ENCODE results near the gene PSMD6. TPM values are rescaled to one million over a fixed set of nuclear protein-coding genes. Genes with fewer than 3 reads are reported as not detected.

The PSMD6 gene
- total and polyA plus RNA-seq, 7 experiments from 2014 or later: 63.4 to 134 (median 89.2) TPM

DNA sequence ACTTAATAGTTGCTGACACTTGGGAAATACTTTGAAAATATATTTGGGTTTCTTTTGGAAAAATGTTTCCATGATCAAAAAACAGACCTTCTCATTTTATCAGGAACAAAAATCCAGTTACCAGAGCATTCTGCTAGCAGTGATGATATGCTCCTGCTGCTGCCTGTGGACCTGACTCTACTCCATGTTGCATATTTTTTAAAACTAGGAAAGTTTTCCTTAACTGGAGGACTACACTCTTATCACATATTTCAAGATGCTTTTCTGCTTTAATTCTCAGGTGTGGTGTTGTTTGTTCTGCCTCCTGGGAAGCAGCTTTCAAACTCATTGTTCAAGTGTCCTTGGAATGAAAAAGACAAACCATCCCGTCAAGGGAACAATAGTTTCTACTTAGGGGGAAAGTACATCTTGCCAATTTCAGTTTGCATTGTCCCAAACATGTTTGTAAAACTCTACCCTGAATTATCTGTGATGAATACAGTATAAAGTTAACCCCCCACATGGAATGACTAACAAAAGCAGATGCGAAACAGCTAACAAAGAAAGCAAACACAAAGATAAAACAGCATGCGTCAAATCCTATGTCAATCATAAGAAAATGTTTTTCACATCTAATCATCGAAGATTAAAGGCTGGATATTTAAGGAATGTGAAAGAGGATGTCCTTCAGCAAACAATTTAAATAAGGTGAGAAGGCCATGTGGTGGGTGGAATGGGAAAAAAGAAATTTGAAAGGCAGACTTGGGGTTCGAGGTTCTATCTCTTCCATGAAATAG is 40.1 kb upstream of the PSMD6 start:
- Mint-ChIP-seq H3K36me3 (no peaks in the 10 kb centered on the region), H3K27me3 (peaks cover 23 to 46% (median 32%) of the 10 kb centered on the region in 5 donors), H3K27ac (no peak overlapping the region), H3K4me3 (no peak overlapping the region), H3K4me1 (no peaks in the 10 kb centered on the region), H3K9me3 (peaks cover 0 to 4% (median 0%) of the 10 kb centered on the region in 11 donors)
- intact Hi-C loops (cut with micrococcal nuclease): no loop called here
- Histone ChIP-seq H3K9me3 (ENCODE audit: control insufficient read depth in 2 of 3, low read length in 3 of 3) (no peaks in the 10 kb centered on the region), H3K4me1 (ENCODE audit: control insufficient read depth in 2 of 2, insufficient read depth in 2 of 2, low read length in 2 of 2) (no peaks in the 10 kb centered on the region), H3K27ac (ENCODE audit: low read depth, low read length) (no peak overlapping the region), H3K4me3 (ENCODE audit: low read length) (no peak overlapping the region), H3K27me3 (ENCODE audit: control insufficient read depth in 2 of 2, insufficient read depth in 2 of 2, low read length in 2 of 2) (no peaks in the 10 kb centered on the region), H3K36me3 (ENCODE audit: control insufficient read depth in 2 of 3, insufficient read depth in 3 of 3, low read length in 3 of 3) (no peaks in the 10 kb centered on the region)
- no peak for ATAC-seq
- ChIA-PET POLR2A (no interaction called here), CTCF (no interaction called here)
- DNase-seq: no peak

GRCh38 chr3:64061628-64062027 is 38.3 kb upstream of the PSMD6 start:
- Histone ChIP-seq H3K4me3 (ENCODE audit: low read length) (no peak overlapping the region), H3K27me3 (ENCODE audit: control insufficient read depth in 2 of 2, insufficient read depth in 2 of 2, low read length in 2 of 2) (no peaks in the 10 kb centered on the region), H3K36me3 (ENCODE audit: control insufficient read depth in 2 of 3, insufficient read depth in 3 of 3, low read length in 3 of 3) (no peaks in the 10 kb centered on the region), H3K9me3 (ENCODE audit: control insufficient read depth in 2 of 3, low read length in 3 of 3) (no peaks in the 10 kb centered on the region), H3K4me1 (ENCODE audit: control insufficient read depth in 2 of 2, insufficient read depth in 2 of 2, low read length in 2 of 2) (no peaks in the 10 kb centered on the region), H3K27ac (ENCODE audit: low read depth, low read length) (no peak overlapping the region)
- no peaks in the 10 kb centered on the region for H3K4me1 Mint-ChIP-seq
- H3K9me3 Mint-ChIP-seq: no peaks in the 10 kb centered on the region
- no peak for ATAC-seq
- H3K36me3 Mint-ChIP-seq: no peaks in the 10 kb centered on the region
- H3K4me3 Mint-ChIP-seq: no peak overlapping the region
- peaks cover 26 to 55% (median 40%) of the 10 kb centered on the region in 5 donors for H3K27me3 Mint-ChIP-seq
- ChIA-PET POLR2A (no interaction called here), CTCF (no interaction called here)
- intact Hi-C loops (cut with micrococcal nuclease): no loop called here
- DNase-seq: no peak
- H3K27ac Mint-ChIP-seq: no peak overlapping the region

- no peak for DNase-seq
- no peak overlapping the region for H3K4me3 Mint-ChIP-seq
Observed at GRCh38 chr3:64059484-64060175, 36.3 kb upstream of the PSMD6 start.

DNA sequence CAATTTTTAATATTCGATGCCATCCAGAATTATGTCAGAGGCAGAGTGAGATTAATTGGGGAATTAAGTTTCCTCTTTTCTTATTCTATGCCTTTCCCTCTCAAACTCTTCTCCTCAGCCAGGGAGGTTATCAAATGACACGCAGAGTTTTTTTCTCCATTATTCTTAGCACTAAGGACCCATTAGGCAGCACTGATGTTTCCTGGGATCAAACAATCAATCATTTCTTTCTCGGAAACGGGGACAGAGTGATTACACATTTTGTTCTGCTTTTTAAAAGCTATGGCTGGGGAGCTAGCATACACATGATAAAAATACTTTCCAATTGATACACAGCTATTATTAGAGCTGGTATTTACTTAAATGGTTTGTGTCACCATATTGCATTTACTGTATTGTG is 35.3 kb upstream of the PSMD6 start:
- Histone ChIP-seq H3K27ac (ENCODE audit: low read depth, low read length) (no peak overlapping the region), H3K36me3 (ENCODE audit: control insufficient read depth in 2 of 3, insufficient read depth in 3 of 3, low read length in 3 of 3) (no peaks in the 10 kb centered on the region), H3K4me1 (ENCODE audit: control insufficient read depth in 2 of 2, insufficient read depth in 2 of 2, low read length in 2 of 2) (no peaks in the 10 kb centered on the region), H3K4me3 (ENCODE audit: low read length) (no peak overlapping the region), H3K9me3 (ENCODE audit: control insufficient read depth in 2 of 3, low read length in 3 of 3) (no peaks in the 10 kb centered on the region), H3K27me3 (ENCODE audit: control insufficient read depth in 2 of 2, insufficient read depth in 2 of 2, low read length in 2 of 2) (no peaks in the 10 kb centered on the region)
- intact Hi-C loops (cut with micrococcal nuclease): no loop called here
- H3K4me1 Mint-ChIP-seq: no peaks in the 10 kb centered on the region
- DNase-seq (no peak), ATAC-seq (no peak)
- ChIA-PET CTCF (no interaction called here), POLR2A (no interaction called here)
- H3K27ac Mint-ChIP-seq: no peak overlapping the region
- no peaks in the 10 kb centered on the region for H3K36me3 Mint-ChIP-seq
- H3K27me3 Mint-ChIP-seq: peaks cover 19 to 61% (median 37%) of the 10 kb centered on the region in 5 donors
- H3K4me3 Mint-ChIP-seq: no peak overlapping the region
- peaks cover 0 to 2% (median 0%) of the 10 kb centered on the region in 11 donors for H3K9me3 Mint-ChIP-seq

More at GRCh38 chr3:64059484-64060175, 36.3 kb upstream of the PSMD6 start:
- no peak overlapping the region for H3K4me3 ChIP-seq (ENCODE audit: low read length)
- no peaks in the 10 kb centered on the region for H3K9me3 ChIP-seq (ENCODE audit: control insufficient read depth in 2 of 3, low read length in 3 of 3)
- intact Hi-C loops (cut with micrococcal nuclease): no loop called here
- H3K27me3 Mint-ChIP-seq: peaks cover 24 to 62% (median 44%) of the 10 kb centered on the region in 5 donors
- H3K4me1 Mint-ChIP-seq: no peaks in the 10 kb centered on the region
- no peak overlapping the region for H3K27ac Mint-ChIP-seq
- no peaks in the 10 kb centered on the region for H3K4me1 ChIP-seq (ENCODE audit: control insufficient read depth in 2 of 2, insufficient read depth in 2 of 2, low read length in 2 of 2)
- ATAC-seq: no peak
- no peaks in the 10 kb centered on the region for H3K36me3 Mint-ChIP-seq
- ChIA-PET CTCF (no interaction called here), POLR2A (no interaction called here)
- no peak overlapping the region for H3K27ac ChIP-seq (ENCODE audit: low read depth, low read length)
- no peaks in the 10 kb centered on the region for H3K36me3 ChIP-seq (ENCODE audit: control insufficient read depth in 2 of 3, insufficient read depth in 3 of 3, low read length in 3 of 3)
- no peaks in the 10 kb centered on the region for H3K27me3 ChIP-seq (ENCODE audit: control insufficient read depth in 2 of 2, insufficient read depth in 2 of 2, low read length in 2 of 2)
- H3K9me3 Mint-ChIP-seq: peaks cover 0 to 2% (median 0%) of the 10 kb centered on the region in 11 donors

GRCh38 chr3:64057231-64057630 is 33.9 kb upstream of the PSMD6 start:
- H3K9me3 ChIP-seq (ENCODE audit: control insufficient read depth in 2 of 3, low read length in 3 of 3): no peaks in the 10 kb centered on the region
- intact Hi-C loops (cut with micrococcal nuclease): no loop called here
- ChIA-PET POLR2A (no interaction called here), CTCF (no interaction called here)
- Mint-ChIP-seq H3K27ac (no peak overlapping the region), H3K4me1 (no peaks in the 10 kb centered on the region), H3K4me3 (no peak overlapping the region), H3K27me3 (peaks cover 12 to 59% (median 33%) of the 10 kb centered on the region in 5 donors), H3K36me3 (no peaks in the 10 kb centered on the region), H3K9me3 (peaks cover 0 to 2% (median 0%) of the 10 kb centered on the region in 11 donors)
- H3K4me3 ChIP-seq (ENCODE audit: low read length): no peak overlapping the region
- H3K27ac ChIP-seq (ENCODE audit: low read depth, low read length): no peak overlapping the region
- no peaks in the 10 kb centered on the region for H3K36me3 ChIP-seq (ENCODE audit: control insufficient read depth in 2 of 3, insufficient read depth in 3 of 3, low read length in 3 of 3)
- no peaks in the 10 kb centered on the region for H3K4me1 ChIP-seq (ENCODE audit: control insufficient read depth in 2 of 2, insufficient read depth in 2 of 2, low read length in 2 of 2)
- DNase-seq: no peak
- no peaks in the 10 kb centered on the region for H3K27me3 ChIP-seq (ENCODE audit: control insufficient read depth in 2 of 2, insufficient read depth in 2 of 2, low read length in 2 of 2)
- no peak for ATAC-seq

DNA sequence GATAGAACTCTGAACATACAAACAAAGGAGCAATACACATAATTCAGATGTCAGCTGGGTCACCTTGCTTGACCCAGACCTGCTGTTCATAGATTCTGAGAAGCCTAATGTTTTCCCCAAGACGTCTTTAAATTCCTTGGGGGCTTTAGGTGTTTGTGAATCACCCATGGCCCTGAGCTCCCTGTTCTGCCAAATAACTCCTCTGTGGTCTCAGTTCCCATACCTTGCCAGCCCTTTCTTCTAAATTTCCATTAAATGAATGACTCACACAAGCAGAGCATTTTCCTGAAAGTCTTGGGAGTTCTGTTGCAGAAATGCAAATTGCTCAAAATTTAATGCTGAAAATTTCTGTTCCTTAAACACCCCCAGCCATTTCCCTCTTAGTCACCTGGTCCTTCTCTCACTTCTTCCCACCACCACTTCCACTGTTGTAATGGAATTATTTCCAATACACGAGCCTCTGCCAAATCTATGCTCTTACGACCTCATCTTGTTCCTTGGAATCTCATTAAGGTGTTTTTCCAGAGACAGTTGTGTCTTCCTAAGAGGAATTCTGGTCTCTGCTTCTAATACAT is 33.4 kb upstream of the PSMD6 start:
- Mint-ChIP-seq H3K27me3 (peaks cover 12 to 56% (median 33%) of the 10 kb centered on the region in 5 donors), H3K4me1 (no peaks in the 10 kb centered on the region), H3K9me3 (peaks cover 0 to 2% (median 0%) of the 10 kb centered on the region in 11 donors), H3K27ac (no peak overlapping the region), H3K36me3 (no peaks in the 10 kb centered on the region), H3K4me3 (no peak overlapping the region)
- ChIA-PET CTCF (no interaction called here), POLR2A (no interaction called here)
- no peak overlapping the region for H3K4me3 ChIP-seq (ENCODE audit: low read length)
- no peak for DNase-seq
- H3K27me3 ChIP-seq (ENCODE audit: control insufficient read depth in 2 of 2, insufficient read depth in 2 of 2, low read length in 2 of 2): no peaks in the 10 kb centered on the region
- intact Hi-C loops (cut with micrococcal nuclease): no loop called here
- no peak for ATAC-seq
- no peaks in the 10 kb centered on the region for H3K9me3 ChIP-seq (ENCODE audit: control insufficient read depth in 2 of 3, low read length in 3 of 3)
- H3K27ac ChIP-seq (ENCODE audit: low read depth, low read length): no peak overlapping the region
- no peaks in the 10 kb centered on the region for H3K4me1 ChIP-seq (ENCODE audit: control insufficient read depth in 2 of 2, insufficient read depth in 2 of 2, low read length in 2 of 2)
- no peaks in the 10 kb centered on the region for H3K36me3 ChIP-seq (ENCODE audit: control insufficient read depth in 2 of 3, insufficient read depth in 3 of 3, low read length in 3 of 3)

Data from naive thymus-derived CD4-positive, alpha-beta T cell (primary cell).